ENCODE results near the gene C16orf96. TPM values are rescaled to one million over a fixed set of nuclear protein-coding genes. Genes with fewer than 3 reads are reported as not detected.
A peak's percentile ranks its signal among the peaks of the same experiment; 100 is the strongest.

Gene C16orf96
- total and polyA plus RNA-seq, 5 donors from 2014 or later = 0.17 TPM; not detected in 4

DNA sequence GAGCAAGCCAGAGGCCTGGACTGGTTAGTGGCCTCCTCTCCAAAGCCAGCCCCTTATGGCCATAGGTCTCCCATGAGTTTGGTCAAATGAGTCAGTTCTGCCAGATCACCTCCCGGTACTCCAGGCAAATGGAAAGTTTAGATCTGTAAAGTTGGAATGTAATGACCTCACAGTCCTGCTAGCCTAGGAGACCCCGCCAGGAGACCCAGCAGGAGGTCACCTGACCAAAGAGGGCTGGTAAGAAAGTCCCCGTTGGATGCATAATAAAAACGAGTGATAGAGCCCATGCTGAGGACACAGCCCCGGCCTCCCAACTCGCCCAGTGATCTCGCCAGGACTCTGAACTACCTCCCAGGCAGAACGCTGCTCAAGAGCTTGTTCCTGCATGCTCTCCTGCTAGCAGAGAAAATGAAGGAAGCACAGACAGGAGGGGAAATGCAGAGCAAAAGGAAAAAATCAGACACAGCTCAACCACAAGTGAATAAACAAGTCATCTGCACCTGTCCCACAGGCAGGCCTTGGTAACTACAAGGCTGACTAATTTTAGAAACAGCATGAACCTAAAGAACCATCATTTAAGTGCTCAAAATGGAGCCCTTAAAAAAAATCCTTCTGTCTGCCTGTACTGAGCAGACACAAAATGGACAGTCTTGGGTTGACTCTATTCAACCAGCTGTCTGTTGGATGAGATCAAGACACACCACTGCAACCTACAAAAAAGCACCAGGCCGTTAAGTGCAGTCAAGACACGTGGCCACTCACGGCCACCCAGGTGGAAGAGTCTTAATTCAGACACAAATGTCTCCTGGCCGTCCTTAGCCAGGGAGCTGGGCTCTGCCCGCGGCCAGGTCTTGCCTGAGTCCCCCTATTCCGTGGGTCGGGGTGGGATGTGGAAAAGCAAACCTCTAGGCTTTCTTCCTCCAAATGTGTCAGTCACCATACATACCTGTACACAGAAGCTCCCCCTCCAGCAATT, 26.8 kb upstream of the C16orf96 start:
- H3K4me1 Mint-ChIP-seq = peaks cover 13 to 63% (median 38%) of the 10 kb centered on the region in 4 donors
- no peaks in the 10 kb centered on the region for H3K27me3 Mint-ChIP-seq
- peak in 2 of 3 donors; percentile 47 to 71 for DNase-seq
- H3K9me3 ChIP-seq (ENCODE audit: control insufficient read depth in 2 of 2, low read length in 2 of 2) = no peaks in the 10 kb centered on the region
- peak overlapping the region; percentile 38 for H3K27ac ChIP-seq (ENCODE audit: insufficient read depth, low read length, poor library complexity, severe bottlenecking)
- peak; percentile 73 to 79 for ATAC-seq (ENCODE audit: low read depth in 2 of 2)
- peak overlapping the region; percentile 42 to 85 (median 82) for H3K4me3 Mint-ChIP-seq
- H3K36me3 ChIP-seq (ENCODE audit: control insufficient read depth, insufficient read depth, low read length) = peaks cover 3% of the 10 kb centered on the region
- peak overlapping the region; percentile 59 for H3K4me3 ChIP-seq (ENCODE audit: low read depth, low read length)
- no peaks in the 10 kb centered on the region for H3K9me3 Mint-ChIP-seq
- peaks cover 17% of the 10 kb centered on the region for H3K36me3 Mint-ChIP-seq
- H3K27ac Mint-ChIP-seq = peak overlapping the region; percentile 83 to 96 (median 95)
- H3K27me3 ChIP-seq (ENCODE audit: control insufficient read depth, insufficient read depth, low read length) = no peaks in the 10 kb centered on the region
- H3K4me1 ChIP-seq (ENCODE audit: control insufficient read depth, insufficient read depth, low read length, poor library complexity, severe bottlenecking) = peaks cover 21% of the 10 kb centered on the region

- Mint-ChIP-seq H3K9me3 (no peaks in the 10 kb centered on the region), H3K4me3 (peak overlapping the region in 2 of 4 donors; percentile 24 to 67), H3K27ac (peak overlapping the region; percentile 5 to 90 (median 69)), H3K27me3 (no peaks in the 10 kb centered on the region), H3K4me1 (peaks cover 20 to 77% (median 50%) of the 10 kb centered on the region in 4 donors), H3K36me3 (peaks cover 21% of the 10 kb centered on the region)
- no peak for ATAC-seq (ENCODE audit: low read depth in 2 of 2)
- Histone ChIP-seq H3K27ac (ENCODE audit: insufficient read depth, low read length, poor library complexity, severe bottlenecking) (no peak overlapping the region), H3K4me1 (ENCODE audit: control insufficient read depth, insufficient read depth, low read length, poor library complexity, severe bottlenecking) (peaks cover 32% of the 10 kb centered on the region), H3K9me3 (ENCODE audit: control insufficient read depth in 2 of 2, low read length in 2 of 2) (no peaks in the 10 kb centered on the region), H3K27me3 (ENCODE audit: control insufficient read depth, insufficient read depth, low read length) (no peaks in the 10 kb centered on the region), H3K36me3 (ENCODE audit: control insufficient read depth, insufficient read depth, low read length) (peaks cover 3% of the 10 kb centered on the region), H3K4me3 (ENCODE audit: low read depth, low read length) (no peak overlapping the region)
- no peak for DNase-seq
Measured at GRCh38 chr16:4531811-4532210, 24.3 kb upstream of the C16orf96 start.

DNA sequence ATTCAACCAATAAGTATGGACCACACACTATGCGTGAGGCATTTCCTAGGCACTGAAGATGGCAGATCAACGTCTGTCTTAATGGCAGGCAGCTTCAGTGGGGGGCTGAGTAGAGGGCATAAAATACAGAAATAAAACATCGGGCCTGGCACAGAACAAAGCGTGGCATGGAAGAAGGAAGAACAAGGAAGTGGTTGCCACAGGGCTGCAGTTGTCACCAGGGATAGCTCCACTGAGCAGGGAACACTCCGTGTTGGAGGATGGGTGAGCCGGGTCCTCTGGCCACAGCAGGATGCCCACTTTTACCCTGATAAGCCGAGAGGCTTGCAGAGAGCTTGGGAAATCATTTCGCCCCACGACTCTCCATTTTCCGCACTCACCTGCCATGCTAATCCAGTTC, 23.9 kb upstream of the C16orf96 start:
- Mint-ChIP-seq H3K36me3 (peaks cover 21% of the 10 kb centered on the region), H3K9me3 (no peaks in the 10 kb centered on the region), H3K4me1 (peaks cover 24 to 79% (median 53%) of the 10 kb centered on the region in 4 donors), H3K27me3 (no peaks in the 10 kb centered on the region), H3K4me3 (peak overlapping the region in 2 of 4 donors; percentile 24 to 67), H3K27ac (peak overlapping the region; percentile 32 to 90 (median 39))
- Histone ChIP-seq H3K4me1 (ENCODE audit: control insufficient read depth, insufficient read depth, low read length, poor library complexity, severe bottlenecking) (peaks cover 35% of the 10 kb centered on the region), H3K4me3 (ENCODE audit: low read depth, low read length) (no peak overlapping the region), H3K27ac (ENCODE audit: insufficient read depth, low read length, poor library complexity, severe bottlenecking) (no peak overlapping the region), H3K27me3 (ENCODE audit: control insufficient read depth, insufficient read depth, low read length) (no peaks in the 10 kb centered on the region), H3K9me3 (ENCODE audit: control insufficient read depth in 2 of 2, low read length in 2 of 2) (no peaks in the 10 kb centered on the region), H3K36me3 (ENCODE audit: control insufficient read depth, insufficient read depth, low read length) (peaks cover 3% of the 10 kb centered on the region)
- DNase-seq (no peak), ATAC-seq (ENCODE audit: low read depth in 2 of 2) (no peak)

DNA sequence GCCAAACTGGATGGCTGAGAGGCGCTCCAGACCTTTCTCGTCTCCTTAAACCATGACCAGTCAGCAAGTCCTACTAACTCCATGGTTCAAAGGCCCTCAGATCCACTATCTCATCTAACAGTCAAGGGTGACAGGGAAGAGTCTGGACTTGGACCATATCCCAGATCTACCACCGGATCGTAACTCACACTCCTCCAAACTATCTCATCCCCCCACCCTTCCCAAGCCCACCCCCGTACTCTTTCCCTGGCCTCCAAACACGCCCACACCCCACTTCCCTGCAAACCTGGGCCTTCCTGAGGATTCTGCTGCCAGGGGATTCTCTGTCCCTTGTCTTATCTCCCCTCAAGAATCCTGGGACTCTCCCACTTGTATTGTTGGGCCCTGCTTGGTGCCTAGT, 22.6 kb upstream of the C16orf96 start:
- Mint-ChIP-seq H3K4me3 (no peak overlapping the region), H3K27me3 (no peaks in the 10 kb centered on the region), H3K4me1 (peaks cover 21 to 71% (median 47%) of the 10 kb centered on the region in 4 donors), H3K36me3 (peaks cover 18% of the 10 kb centered on the region), H3K27ac (peak overlapping the region in 2 of 3 donors; percentile 87 to 90), H3K9me3 (no peaks in the 10 kb centered on the region)
- no peak for ATAC-seq (ENCODE audit: low read depth in 2 of 2)
- Histone ChIP-seq H3K9me3 (ENCODE audit: control insufficient read depth in 2 of 2, low read length in 2 of 2) (no peaks in the 10 kb centered on the region), H3K36me3 (ENCODE audit: control insufficient read depth, insufficient read depth, low read length) (peaks cover 3% of the 10 kb centered on the region), H3K4me1 (ENCODE audit: control insufficient read depth, insufficient read depth, low read length, poor library complexity, severe bottlenecking) (peaks cover 42% of the 10 kb centered on the region), H3K27me3 (ENCODE audit: control insufficient read depth, insufficient read depth, low read length) (no peaks in the 10 kb centered on the region), H3K27ac (ENCODE audit: insufficient read depth, low read length, poor library complexity, severe bottlenecking) (no peak overlapping the region), H3K4me3 (ENCODE audit: low read depth, low read length) (no peak overlapping the region)
- DNase-seq = no peak

DNA sequence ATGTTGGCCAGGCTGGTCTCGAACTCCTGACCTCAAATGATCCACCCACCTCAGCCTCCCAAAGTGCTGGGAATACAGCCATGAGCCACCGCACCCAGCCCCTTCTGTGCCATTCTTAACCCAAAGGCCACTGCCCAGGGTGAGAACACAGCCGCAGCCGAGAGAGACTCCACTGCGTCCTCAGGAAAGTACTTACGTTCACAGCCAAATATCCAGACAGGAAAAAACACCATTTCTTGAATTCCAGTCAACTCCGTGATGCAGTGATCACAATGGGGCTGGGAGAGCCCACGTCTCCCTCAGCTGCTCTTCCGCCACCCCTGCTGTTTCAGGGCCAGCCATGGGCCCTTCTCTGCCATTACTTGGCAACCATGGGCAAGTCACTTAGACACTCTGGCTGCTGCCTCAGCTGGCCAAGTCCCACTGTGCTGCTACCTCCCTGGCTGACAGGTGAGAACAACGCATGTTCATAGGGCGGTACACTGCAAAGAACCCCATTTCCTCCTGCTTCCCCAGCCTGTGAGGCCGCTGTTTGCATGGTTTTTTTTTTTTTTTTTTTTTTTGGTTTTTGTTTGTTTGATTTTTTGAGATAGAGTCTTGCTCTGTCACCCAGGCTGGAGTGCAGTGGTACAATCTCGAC, 21.9 kb upstream of the C16orf96 start:
- DNase-seq = peak in 2 of 3 donors; percentile 30 to 52
- Histone ChIP-seq H3K27me3 (ENCODE audit: control insufficient read depth, insufficient read depth, low read length) (no peaks in the 10 kb centered on the region), H3K36me3 (ENCODE audit: control insufficient read depth, insufficient read depth, low read length) (peaks cover 3% of the 10 kb centered on the region), H3K4me3 (ENCODE audit: low read depth, low read length) (no peak overlapping the region), H3K4me1 (ENCODE audit: control insufficient read depth, insufficient read depth, low read length, poor library complexity, severe bottlenecking) (peaks cover 41% of the 10 kb centered on the region), H3K27ac (ENCODE audit: insufficient read depth, low read length, poor library complexity, severe bottlenecking) (peak overlapping the region; percentile 45), H3K9me3 (ENCODE audit: control insufficient read depth in 2 of 2, low read length in 2 of 2) (peaks cover 0 to 5% of the 10 kb centered on the region in 2 experiments)
- ATAC-seq (ENCODE audit: low read depth in 2 of 2) = peak in 1 of 2 donors; percentile 21
- Mint-ChIP-seq H3K4me3 (peak overlapping the region in 2 of 4 donors; percentile 78 to 80), H3K27me3 (no peaks in the 10 kb centered on the region), H3K36me3 (peaks cover 17% of the 10 kb centered on the region), H3K9me3 (no peaks in the 10 kb centered on the region), H3K27ac (peak overlapping the region; percentile 55 to 96 (median 90)), H3K4me1 (peaks cover 19 to 70% (median 43%) of the 10 kb centered on the region in 4 donors)

- ATAC-seq (ENCODE audit: low read depth in 2 of 2) (no peak), DNase-seq (no peak)
- H3K27ac Mint-ChIP-seq = peak overlapping the region; percentile 62 to 92 (median 90)
- Histone ChIP-seq H3K27me3 (ENCODE audit: control insufficient read depth, insufficient read depth, low read length) (no peaks in the 10 kb centered on the region), H3K4me3 (ENCODE audit: low read depth, low read length) (no peak overlapping the region), H3K4me1 (ENCODE audit: control insufficient read depth, insufficient read depth, low read length, poor library complexity, severe bottlenecking) (peaks cover 30% of the 10 kb centered on the region), H3K9me3 (ENCODE audit: control insufficient read depth in 2 of 2, low read length in 2 of 2) (peaks cover 2 to 6% of the 10 kb centered on the region in 2 experiments), H3K27ac (ENCODE audit: insufficient read depth, low read length, poor library complexity, severe bottlenecking) (peak overlapping the region; percentile 15), H3K36me3 (ENCODE audit: control insufficient read depth, insufficient read depth, low read length) (peaks cover 3% of the 10 kb centered on the region)
- H3K4me3 Mint-ChIP-seq = peak overlapping the region; percentile 52 to 89 (median 74)
- H3K27me3 Mint-ChIP-seq = no peaks in the 10 kb centered on the region
- H3K36me3 Mint-ChIP-seq = peaks cover 13% of the 10 kb centered on the region
- peaks cover 0 to 4% (median 0%) of the 10 kb centered on the region in 7 donors for H3K9me3 Mint-ChIP-seq
- peaks cover 14 to 60% (median 32%) of the 10 kb centered on the region in 4 donors for H3K4me1 Mint-ChIP-seq
Measured at GRCh38 chr16:4535627-4536108, 20.5 kb upstream of the C16orf96 start.

DNA sequence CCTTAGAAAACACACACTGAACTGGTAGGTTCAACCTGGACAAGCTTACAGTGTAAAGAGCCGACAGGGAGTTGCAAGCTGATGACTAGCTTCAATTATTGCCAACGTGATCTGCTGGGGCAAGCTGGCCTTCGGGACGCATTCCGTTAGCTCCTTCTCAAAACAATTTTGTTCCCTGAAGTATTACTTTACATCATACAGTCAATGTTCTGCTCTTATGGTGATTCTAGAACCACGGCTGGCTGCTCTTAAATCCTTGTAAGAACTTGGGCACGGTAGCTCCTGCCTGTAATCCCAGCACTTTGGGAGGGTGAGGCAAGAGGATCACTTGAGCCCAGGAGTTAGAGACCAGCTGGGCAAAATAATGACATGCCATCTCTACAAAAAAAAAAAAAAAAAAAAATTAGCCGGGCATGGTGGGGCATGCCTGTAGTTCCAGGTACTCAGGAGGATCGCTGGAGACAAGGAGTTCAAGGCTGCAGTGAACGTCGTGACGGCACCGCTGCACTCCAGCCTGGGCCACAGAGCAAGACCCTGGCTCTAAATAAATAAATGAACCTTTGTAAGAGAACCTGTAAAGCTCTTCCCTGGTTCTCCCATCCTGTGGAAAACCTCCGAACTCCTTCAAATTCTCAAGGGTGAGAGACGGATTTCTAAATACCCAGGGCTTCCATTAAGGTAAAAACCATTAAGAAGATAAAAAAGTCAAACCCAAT, 19.6 kb upstream of the C16orf96 start:
- peaks cover 13% of the 10 kb centered on the region for H3K36me3 Mint-ChIP-seq
- Histone ChIP-seq H3K4me1 (ENCODE audit: control insufficient read depth, insufficient read depth, low read length, poor library complexity, severe bottlenecking) (peaks cover 30% of the 10 kb centered on the region), H3K4me3 (ENCODE audit: low read depth, low read length) (no peak overlapping the region), H3K36me3 (ENCODE audit: control insufficient read depth, insufficient read depth, low read length) (peaks cover 3% of the 10 kb centered on the region), H3K9me3 (ENCODE audit: control insufficient read depth in 2 of 2, low read length in 2 of 2) (peaks cover 2 to 6% of the 10 kb centered on the region in 2 experiments), H3K27ac (ENCODE audit: insufficient read depth, low read length, poor library complexity, severe bottlenecking) (peak overlapping the region; percentile 15), H3K27me3 (ENCODE audit: control insufficient read depth, insufficient read depth, low read length) (no peaks in the 10 kb centered on the region)
- ATAC-seq (ENCODE audit: low read depth in 2 of 2) (no peak), DNase-seq (no peak)
- peaks cover 0 to 4% (median 0%) of the 10 kb centered on the region in 7 donors for H3K9me3 Mint-ChIP-seq
- H3K27ac Mint-ChIP-seq = peak overlapping the region; percentile 68 to 90 (median 82)
- peaks cover 17 to 57% (median 32%) of the 10 kb centered on the region in 4 donors for H3K4me1 Mint-ChIP-seq
- no peaks in the 10 kb centered on the region for H3K27me3 Mint-ChIP-seq
- peak overlapping the region; percentile 83 to 89 (median 85) for H3K4me3 Mint-ChIP-seq

All from CD4-positive, CD25-positive, alpha-beta regulatory T cell (primary cell).